PC-9 (cell line): ENCODE measurements around the gene XAGE3.

Source experiments
- CTCF ChIP-seq: fragments of 200-600 bp; sonication (generic); conservative IDR thresholded peaks from 2 replicates; pipeline ENCODE4 v1.6.1; 2017; ENCODE audit warnings: mixed run types, antibody characterized with exemption, mild to moderate bottlenecking, moderate library complexity
- EZH2 ChIP-seq: fragments of 200-600 bp; sonication (generic); IDR thresholded peaks from 2 replicates; pipeline ENCODE4 v1.8.0; 2017; ENCODE audit warnings: antibody characterized with exemption, low read depth

GRCh38 chrX:52830551-52830950 lies 37.3 kb downstream of the XAGE3 start:
- no peak for TF ChIP-seq CTCF
- TF ChIP-seq EZH2 = no peak
